ENCODE data around the gene TNFAIP3. TPM values are rescaled to one million over a fixed set of nuclear protein-coding genes. Genes with fewer than 3 reads are reported as not detected.

The TNFAIP3 gene
- total RNA-seq = 6.7 and 9.4 TPM in 2 replicates

GRCh38 chr6:137866914-137867684 lies at the start of gene TNFAIP3:
Gene TNFAIP3 (plus strand): TSS chr6:137867259. CDS start chr6:137871228, 3,969 bp downstream.

Other genes starting within 250 kb of the TNFAIP3 start
- gene PERP, start 240.2 kb downstream of the TNFAIP3 start, total RNA-seq = 22.5 and 29.4 TPM in 2 replicates

All from uterine smooth muscle cell (primary cell).